H9 (cell line): ENCODE measurements around the gene YBEY. TPM values are rescaled to one million over a fixed set of nuclear protein-coding genes. Genes with fewer than 3 reads are reported as not detected.

ENCODE experiments used
- DNase-seq: peaks from one replicate; pipeline ENCODE4 v3.0.0-alpha.2; 2017
- H2AFZ ChIP-seq: one replicate; pipeline ENCODE4 v1.6.1; 2013; ENCODE audit warnings: mild to moderate bottlenecking, low read length, control low read depth, moderate library complexity
- H2AK5ac ChIP-seq: 2 replicates; pipeline ENCODE4 v1.6.1; 2013; ENCODE audit warnings: low read length, control low read depth, mixed read lengths; ENCODE audit not compliant: insufficient read length
- H2BK120ac ChIP-seq: one replicate; pipeline ENCODE4 v1.6.1; 2013; ENCODE audit warnings: low read depth, mild to moderate bottlenecking, low read length, control low read depth, inconsistent platforms; ENCODE audit not compliant: poor library complexity, severe bottlenecking
- H2BK12ac ChIP-seq: 2 replicates; pipeline ENCODE4 v1.6.1; 2013; ENCODE audit warnings: low read length, control low read depth, mixed read lengths, low read depth; ENCODE audit not compliant: insufficient read length
- H2BK15ac ChIP-seq: 2 replicates; pipeline ENCODE4 v1.6.1; 2013; ENCODE audit warnings: low read depth, low read length, control low read depth
- H2BK20ac ChIP-seq: one replicate; pipeline ENCODE4 v1.6.1; 2013; ENCODE audit warnings: low read depth, mild to moderate bottlenecking, low read length, control low read depth, inconsistent platforms; ENCODE audit not compliant: poor library complexity, severe bottlenecking
- H2BK5ac ChIP-seq: 2 replicates; pipeline ENCODE4 v1.6.1; 2013; ENCODE audit warnings: low read length, control low read depth, mixed read lengths; ENCODE audit not compliant: insufficient read length
- H3K14ac ChIP-seq: 2 replicates; pipeline ENCODE4 v1.6.1; 2013; ENCODE audit warnings: low read length, control low read depth; ENCODE audit not compliant: insufficient read depth
- H3K18ac ChIP-seq: 2 replicates; pipeline ENCODE4 v1.6.1; 2013; ENCODE audit warnings: low read depth, mild to moderate bottlenecking, mixed read lengths, low read length, control low read depth; ENCODE audit not compliant: insufficient read length
- H3K23ac ChIP-seq: 2 replicates; pipeline ENCODE4 v1.6.1; 2013; ENCODE audit warnings: low read length, control low read depth, mixed read lengths, low read depth; ENCODE audit not compliant: insufficient read length
- H3K23me2 ChIP-seq: 2 replicates; pipeline ENCODE4 v1.6.1; 2013; ENCODE audit warnings: low read depth, mild to moderate bottlenecking, mixed read lengths, low read length, control low read depth; ENCODE audit not compliant: insufficient read length, poor library complexity, severe bottlenecking
- H3K27ac ChIP-seq: 2 replicates; pipeline ENCODE4 v1.5.1; 2013; ENCODE audit warnings: low read length, control low read depth, mixed read lengths, low read depth; ENCODE audit not compliant: insufficient read length
- H3K27me3 ChIP-seq: 2 replicates; pipeline ENCODE4 v1.6.1; 2013; ENCODE audit warnings: low read length, control low read depth, inconsistent platforms; ENCODE audit not compliant: insufficient read depth
- H3K4ac ChIP-seq: 2 replicates; pipeline ENCODE4 v1.6.1; 2013; ENCODE audit warnings: low read depth, mild to moderate bottlenecking, control low read depth, inconsistent platforms, low read length, moderate library complexity
- H3K4me1 ChIP-seq: 2 replicates; pipeline ENCODE4 v1.6.1; 2013; ENCODE audit warnings: low read length, control low read depth, inconsistent platforms; ENCODE audit not compliant: insufficient read depth
- H3K4me2 ChIP-seq: 2 replicates; pipeline ENCODE4 v1.6.1; 2013; ENCODE audit warnings: low read length, control low read depth, mixed read lengths; ENCODE audit not compliant: insufficient read length, insufficient read depth
- H3K56ac ChIP-seq: 2 replicates; pipeline ENCODE4 v1.6.1; 2013; ENCODE audit warnings: low read depth, mild to moderate bottlenecking, mixed read lengths, low read length, control low read depth; ENCODE audit not compliant: insufficient read length
- H3K79me1 ChIP-seq: 2 replicates; pipeline ENCODE4 v1.6.1; 2013; ENCODE audit warnings: low read depth, mild to moderate bottlenecking, moderate library complexity, low read length, control low read depth, inconsistent platforms; ENCODE audit not compliant: insufficient read depth, poor library complexity, severe bottlenecking
- H3K79me2 ChIP-seq: 2 replicates; pipeline ENCODE4 v1.6.1; 2013; ENCODE audit warnings: low read length, control low read depth, inconsistent platforms; ENCODE audit not compliant: insufficient read depth
- H3K9ac ChIP-seq: 2 replicates; pipeline ENCODE4 v1.6.1; 2013; ENCODE audit warnings: low read length, control low read depth, mixed read lengths; ENCODE audit not compliant: insufficient read length; ENCODE audit errors: extremely low read depth
- H3K9me3 ChIP-seq: one replicate; pipeline ENCODE4 v1.6.1; 2013; ENCODE audit warnings: low read depth, low read length, inconsistent platforms; ENCODE audit not compliant: control insufficient read depth
- H3T11ph ChIP-seq: one replicate; pipeline ENCODE4 v1.6.1; 2013; ENCODE audit warnings: mild to moderate bottlenecking, low read length, control low read depth, inconsistent platforms
- H4K20me1 ChIP-seq: one replicate; pipeline ENCODE4 v1.6.1; 2013; ENCODE audit not compliant: control insufficient read depth, insufficient read length, insufficient read depth
- H4K5ac ChIP-seq: 2 replicates; pipeline ENCODE4 v1.6.1; 2013; ENCODE audit warnings: low read depth, mild to moderate bottlenecking, mixed read lengths, low read length, control low read depth; ENCODE audit not compliant: insufficient read length
- H4K8ac ChIP-seq: replicated peaks from 2 replicates; pipeline ENCODE4 v1.6.1; 2013; ENCODE audit warnings: low read length, control low read depth, mixed read lengths, low read depth; ENCODE audit not compliant: insufficient read length
- H4K91ac ChIP-seq: 2 replicates; pipeline ENCODE4 v1.6.1; 2013; ENCODE audit warnings: low read depth, mild to moderate bottlenecking, moderate library complexity, mixed read lengths, low read length, control low read depth; ENCODE audit not compliant: insufficient read length
- H3K27ac Mint-ChIP-seq, 3 experiments: 2 replicates in 2 of 3; 3 replicates in 1 of 3; pipeline ENCODE4 v1.8.0; 2020 to 2021; ENCODE audit warnings: mixed read lengths in 3 of 3, mild to moderate bottlenecking in 1 of 3, moderate library complexity in 1 of 3
- H3K27me3 Mint-ChIP-seq: 2 replicates; pipeline ENCODE4 v1.8.0; 2021; ENCODE audit warnings: low read depth, mild to moderate bottlenecking, moderate library complexity, mixed read lengths
- H3K36me3 Mint-ChIP-seq, 3 experiments: 2 replicates in 2 of 3; 3 replicates in 1 of 3; pipeline ENCODE4 v1.8.0; 2020 to 2021; ENCODE audit warnings: low read depth in 3 of 3, mixed read lengths in 3 of 3; ENCODE audit not compliant: insufficient read depth in 1 of 3
- H3K4me1 Mint-ChIP-seq, 2 experiments: 2 replicates each; pipeline ENCODE4 v1.8.0; 2020; ENCODE audit warnings: mixed read lengths in 2 of 2
- H3K4me3 Mint-ChIP-seq, 2 experiments: 2 replicates in 1 of 2; 3 replicates in 1 of 2; pipeline ENCODE4 v1.8.0; 2020 to 2021; ENCODE audit warnings: mild to moderate bottlenecking in 2 of 2, mixed read lengths in 2 of 2, moderate library complexity in 1 of 2
- H3K9me3 Mint-ChIP-seq, 2 experiments: 2 replicates in 1 of 2; 3 replicates in 1 of 2; pipeline ENCODE4 v1.8.0; 2020; ENCODE audit warnings: mild to moderate bottlenecking in 2 of 2, mixed read lengths in 2 of 2, moderate library complexity in 1 of 2
- WGBS: extraction: QIAGEN DNeasy Blood & Tissue Kit; methylation state at CpG from one replicate; pipeline ENCODE4 v1.1.7; 2013; ENCODE audit warnings: missing lambda C conversion rate, low lambda C conversion rate, mixed read lengths; ENCODE audit not compliant: insufficient read length; ENCODE audit errors: extremely low coverage; 5-methylcytosine and 5-hydroxymethylcytosine counted together
- total RNA-seq: library from RNA; stranded (reverse); gene quantifications from 2 replicates; pipeline ENCODE4 v1.2.1, GENCODE V29; 2021
- TF ChIP-seq, protein P1 (sequence below): fragments of 200-600 bp; sonication (generic); conservative IDR thresholded peaks from 3 replicates; pipeline ENCODE4 v1.8.0; 2021; ENCODE audit warnings: antibody characterized with exemption, mild to moderate bottlenecking

The YBEY gene
- total RNA-seq, 1 experiment from 2014 or later: 26.2 TPM

DNA sequence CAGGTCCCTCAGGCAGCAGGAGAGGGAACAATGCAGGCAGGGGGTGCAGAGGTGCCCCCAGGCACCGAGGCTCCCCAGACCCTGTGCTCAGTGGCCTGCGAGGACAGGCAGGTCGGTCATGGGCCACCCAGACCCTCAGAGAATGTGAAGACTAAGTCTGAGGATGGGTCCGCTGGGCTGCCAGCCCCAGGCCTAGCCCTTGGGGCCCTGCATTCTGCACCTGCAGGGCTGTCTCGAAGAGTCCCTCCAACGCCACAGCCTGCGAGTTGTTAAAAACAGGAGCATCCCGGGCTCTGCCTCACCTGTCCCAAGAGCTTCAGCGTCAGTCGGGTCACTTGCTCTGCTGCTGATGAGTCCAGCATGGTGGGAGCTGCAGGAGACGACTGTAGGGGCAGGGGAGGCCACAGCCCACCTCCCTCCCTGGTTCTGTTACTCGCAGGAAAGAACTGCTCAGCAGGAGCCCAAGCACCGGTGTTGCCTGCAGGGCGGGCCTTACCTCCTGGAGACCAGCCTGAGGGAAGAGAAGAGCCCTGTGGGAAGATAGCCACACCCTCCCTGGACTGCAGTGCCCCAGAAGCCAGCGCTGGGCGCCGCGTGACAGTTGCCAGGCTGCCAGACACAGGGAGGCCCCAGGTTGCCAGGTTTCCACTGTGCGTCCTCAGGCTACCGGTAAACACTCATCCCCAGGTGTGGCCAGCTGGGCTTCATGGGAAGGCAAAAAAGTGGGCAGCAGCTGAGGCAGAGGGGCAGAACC is 31.7 kb downstream of the YBEY start:
- no peak overlapping the region for H3K4me3 Mint-ChIP-seq
- H3K27me3 Mint-ChIP-seq: no peaks in the 10 kb centered on the region
- Histone ChIP-seq H3K27me3 (no peaks in the 10 kb centered on the region), H4K5ac (no peak overlapping the region), H3K23ac (no peak overlapping the region), H3K9ac (no peak overlapping the region), H2AK5ac (no peak overlapping the region), H4K8ac (no peak overlapping the region), H4K91ac (no peak overlapping the region), H3K9me3 (no peaks in the 10 kb centered on the region), H2BK5ac (no peak overlapping the region), H3K79me2 (peaks cover 9% of the 10 kb centered on the region; the same call in 1 of the 2 replicates), H3K79me1 (peaks cover 2% of the 10 kb centered on the region), H3K56ac (no peak overlapping the region), H3K4me2 (no peak overlapping the region), H3K4me1 (peaks cover 7% of the 10 kb centered on the region; the same call in 1 of the 2 replicates), H3K18ac (peak overlapping the region; percentile 30), H2BK12ac (no peak overlapping the region), H3K27ac (no peak overlapping the region), H2BK20ac (no peak overlapping the region), H3T11ph (no peak overlapping the region), H2BK15ac (no peak overlapping the region), H4K20me1 (no peaks in the 10 kb centered on the region), H2BK120ac (no peak overlapping the region), H3K14ac (no peak overlapping the region; the same call in 1 of the 2 replicates), H3K4ac (no peak overlapping the region), H3K23me2 (peaks cover 10% of the 10 kb centered on the region), H2AFZ (no peak overlapping the region)
- peaks cover 23 to 34% (median 33%) of the 10 kb centered on the region in 3 experiments for H3K36me3 Mint-ChIP-seq
- H3K4me1 Mint-ChIP-seq: peaks cover 32 to 34% of the 10 kb centered on the region in 2 experiments
- whole genome bisulfite sequencing: no CpG with 5 or more reads among the region's 20 CpGs
- H3K9me3 Mint-ChIP-seq: no peaks in the 10 kb centered on the region
- DNase-seq: peak; percentile 65
- TF ChIP-seq, protein P1, sequence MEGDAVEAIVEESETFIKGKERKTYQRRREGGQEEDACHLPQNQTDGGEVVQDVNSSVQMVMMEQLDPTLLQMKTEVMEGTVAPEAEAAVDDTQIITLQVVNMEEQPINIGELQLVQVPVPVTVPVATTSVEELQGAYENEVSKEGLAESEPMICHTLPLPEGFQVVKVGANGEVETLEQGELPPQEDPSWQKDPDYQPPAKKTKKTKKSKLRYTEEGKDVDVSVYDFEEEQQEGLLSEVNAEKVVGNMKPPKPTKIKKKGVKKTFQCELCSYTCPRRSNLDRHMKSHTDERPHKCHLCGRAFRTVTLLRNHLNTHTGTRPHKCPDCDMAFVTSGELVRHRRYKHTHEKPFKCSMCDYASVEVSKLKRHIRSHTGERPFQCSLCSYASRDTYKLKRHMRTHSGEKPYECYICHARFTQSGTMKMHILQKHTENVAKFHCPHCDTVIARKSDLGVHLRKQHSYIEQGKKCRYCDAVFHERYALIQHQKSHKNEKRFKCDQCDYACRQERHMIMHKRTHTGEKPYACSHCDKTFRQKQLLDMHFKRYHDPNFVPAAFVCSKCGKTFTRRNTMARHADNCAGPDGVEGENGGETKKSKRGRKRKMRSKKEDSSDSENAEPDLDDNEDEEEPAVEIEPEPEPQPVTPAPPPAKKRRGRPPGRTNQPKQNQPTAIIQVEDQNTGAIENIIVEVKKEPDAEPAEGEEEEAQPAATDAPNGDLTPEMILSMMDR: no peak
- H3K27ac Mint-ChIP-seq: peak overlapping the region in 2 of 3 experiments; percentile 32 to 44; a peak in 2 of 7 replicates
